Colon (tissue), 2 donors: ENCODE measurements around the gene UBQLN1.
"Not testable (repeated sequence)": the region's sequence is repeated elsewhere in the genome, so short reads cannot be mapped to it uniquely, and the experiment has no call there.

Source experiments
- FAIRE-seq: peaks from 2 replicates; lab custom pipeline; 2012; peaks lifted over from hg19 to GRCh38; lab: Jason Lieb, UNC
- donor health status: control.
- donor health status: control.

Gene UBQLN1

DNA sequence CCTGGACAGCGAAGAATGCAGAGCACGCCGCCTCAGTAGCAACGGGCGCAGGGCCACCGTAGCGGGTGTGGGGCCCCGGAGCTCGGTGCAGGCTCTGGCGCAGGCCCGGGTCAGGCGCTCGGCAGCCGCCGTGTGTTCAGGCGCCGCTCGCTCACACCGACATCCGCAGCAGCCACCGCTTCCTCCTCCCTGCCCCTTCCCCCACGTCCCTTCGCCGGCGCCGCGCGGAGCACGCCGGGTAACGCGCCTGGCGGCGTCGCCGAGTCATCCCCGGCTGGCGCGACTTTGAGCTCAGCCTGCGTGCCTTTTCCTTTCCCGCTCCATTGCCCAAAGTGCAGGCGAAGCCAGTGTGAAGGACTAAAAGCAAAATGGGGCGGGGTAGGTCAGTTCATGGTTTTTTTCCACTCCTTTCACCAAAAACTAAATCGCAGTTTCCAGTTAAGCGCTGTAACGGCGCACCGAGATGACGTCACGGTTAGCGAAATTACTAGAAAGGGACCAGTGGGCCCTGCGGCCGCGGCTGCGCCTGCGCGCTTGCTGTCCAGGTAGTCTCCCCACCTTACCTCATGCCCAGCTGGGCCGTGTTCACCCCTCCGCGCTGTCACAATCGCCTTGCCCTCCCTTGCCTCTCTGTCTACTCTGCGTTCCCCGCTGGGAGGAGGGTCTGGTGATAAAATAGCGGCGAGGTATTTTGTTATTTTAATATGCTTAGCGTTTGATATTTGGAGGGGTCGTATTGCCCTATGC lies at the start of gene UBQLN1:
TSS of gene UBQLN1 (minus strand) at position 191 of the 747 bp plus-strand sequence. CDS start 279 bp downstream, outside the sequence.
- FAIRE-seq = no peak

DNA sequence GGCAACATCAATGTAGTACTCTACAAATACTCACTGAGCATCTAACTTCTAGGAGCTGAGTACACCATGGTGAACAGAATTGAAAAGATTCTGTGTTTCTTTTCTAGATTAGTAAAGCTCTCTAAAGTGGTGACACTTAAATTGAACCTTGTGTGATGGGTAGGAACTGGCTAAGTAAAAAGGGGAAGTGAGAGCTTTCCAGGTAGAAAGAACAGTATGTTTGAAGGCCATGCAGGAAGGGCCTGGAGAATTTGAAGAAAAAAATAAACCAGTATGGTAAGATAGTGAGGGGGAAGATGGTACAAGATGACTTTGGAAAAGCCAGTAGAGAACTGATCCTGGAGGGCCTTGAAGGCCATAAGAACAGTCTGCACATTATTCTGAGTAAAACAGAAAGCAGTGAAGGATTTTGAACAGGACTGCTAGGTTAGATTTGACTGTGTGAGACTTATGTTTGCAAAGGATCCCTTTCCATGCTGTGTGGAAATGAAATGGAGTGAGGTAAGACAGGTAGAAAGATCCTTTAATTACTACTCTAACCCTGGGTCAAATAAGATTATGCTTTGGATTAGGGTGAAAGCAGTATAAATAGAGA lies 46.7 kb upstream of the UBQLN1 start:
- FAIRE-seq = no peak

DNA sequence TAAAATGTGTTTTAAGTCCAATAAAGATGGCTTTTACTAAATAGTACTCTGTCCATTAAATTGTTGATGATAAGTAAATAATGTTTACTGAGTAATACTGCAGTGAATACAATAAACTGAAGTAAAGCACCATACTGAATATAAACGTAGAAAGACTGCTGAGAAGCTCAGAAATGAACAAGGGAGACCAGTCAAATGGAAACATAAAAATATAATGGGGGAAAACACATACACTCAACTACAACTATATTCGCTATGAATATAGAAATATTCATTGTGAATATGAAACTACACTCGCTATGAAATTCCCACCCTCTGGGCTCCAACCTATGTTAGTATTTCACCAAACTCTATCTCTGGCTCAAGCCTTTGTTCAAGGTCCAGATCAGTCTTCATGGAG lies 41.9 kb upstream of the UBQLN1 start:
- no peak for FAIRE-seq

DNA sequence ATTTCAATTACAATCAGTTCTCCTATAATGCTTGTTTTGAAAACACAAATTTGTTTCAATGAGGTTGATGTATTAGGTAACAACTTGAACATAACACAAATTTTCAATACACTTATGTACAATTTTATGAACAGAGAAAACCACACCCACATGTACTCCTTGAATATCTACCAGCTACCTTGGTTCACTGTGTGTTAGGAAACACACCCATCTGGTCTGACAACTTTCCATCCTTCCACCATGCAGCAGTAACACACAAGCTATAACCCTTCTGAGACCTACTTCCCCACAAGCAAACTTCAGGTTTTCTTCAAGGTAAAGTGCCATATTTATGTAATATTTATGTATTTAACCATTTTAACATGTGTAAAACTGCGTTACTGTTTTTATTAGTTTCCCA lies 36.4 kb upstream of the UBQLN1 start:
- FAIRE-seq = no peak

GRCh38 chr9:83733739-83734138 lies 26.0 kb upstream of the UBQLN1 start:
- FAIRE-seq = no peak

- not testable (repeated sequence) for FAIRE-seq
Observed at GRCh38 chr9:83728591-83729368, 21.0 kb upstream of the UBQLN1 start.

GRCh38 chr9:83724436-83724835 lies 16.7 kb upstream of the UBQLN1 start:
- FAIRE-seq = no peak

DNA sequence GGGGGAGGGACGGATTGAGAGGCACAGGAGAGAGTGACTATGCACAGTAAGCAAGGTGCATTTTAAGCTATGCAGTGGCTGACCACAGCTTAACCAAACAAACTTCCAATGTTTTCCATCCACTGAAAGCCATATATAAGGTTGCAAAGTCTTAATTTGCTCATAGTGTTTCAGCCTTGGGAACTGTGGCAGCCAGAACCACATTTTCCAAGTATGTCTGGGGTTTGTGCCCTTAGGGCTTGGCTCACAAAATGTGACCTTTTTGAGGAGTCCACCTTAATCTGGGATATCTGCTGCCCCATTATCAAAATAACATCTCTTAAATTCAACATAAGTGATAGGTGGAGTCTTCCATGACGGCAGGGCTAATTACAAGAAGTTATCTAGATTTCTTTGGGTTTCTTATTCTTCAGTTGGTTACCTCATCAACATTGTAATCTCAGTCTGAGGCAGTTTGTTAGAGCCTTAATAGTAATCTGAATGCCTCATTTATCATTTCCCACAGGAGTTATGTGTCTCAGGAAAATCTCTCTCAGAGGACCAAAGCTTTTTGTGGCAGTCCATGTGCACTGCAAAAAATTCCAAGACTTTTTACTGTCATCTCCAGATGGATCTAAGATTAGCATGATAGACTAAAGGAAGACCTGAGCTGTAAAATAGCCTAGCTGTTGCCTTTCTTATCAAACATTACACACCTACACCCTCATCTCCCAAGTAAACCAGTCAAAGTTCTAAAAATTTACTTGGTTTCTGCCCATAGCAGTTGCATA lies 15.2 kb upstream of the UBQLN1 start:
- FAIRE-seq = no peak

GRCh38 chr9:83721509-83721908 lies 13.8 kb upstream of the UBQLN1 start:
- no peak for FAIRE-seq

DNA sequence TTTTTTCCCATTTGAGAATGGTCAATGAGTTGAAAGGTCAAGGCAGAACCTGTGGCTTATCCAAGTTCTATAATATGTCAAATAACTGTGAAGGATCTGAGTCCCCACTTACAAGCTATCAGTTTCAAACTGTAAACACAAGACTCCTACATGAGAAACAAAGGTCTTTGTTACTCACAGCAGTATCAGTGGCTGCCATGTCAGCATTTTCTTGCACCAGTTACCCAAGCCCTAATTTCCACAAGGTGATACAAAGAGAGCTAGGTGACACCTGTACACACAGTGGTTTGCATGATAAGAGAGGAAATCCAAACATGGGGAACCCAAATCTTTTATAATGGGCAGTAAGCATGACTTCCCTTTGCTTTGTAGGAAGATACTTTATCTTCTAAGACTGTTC lies 8.0 kb upstream of the UBQLN1 start:
- FAIRE-seq = no peak

GRCh38 chr9:83715221-83715620 lies 7.5 kb upstream of the UBQLN1 start:
- FAIRE-seq = no peak

- FAIRE-seq = no peak
Observed at GRCh38 chr9:83714329-83714728, 6.6 kb upstream of the UBQLN1 start.

DNA sequence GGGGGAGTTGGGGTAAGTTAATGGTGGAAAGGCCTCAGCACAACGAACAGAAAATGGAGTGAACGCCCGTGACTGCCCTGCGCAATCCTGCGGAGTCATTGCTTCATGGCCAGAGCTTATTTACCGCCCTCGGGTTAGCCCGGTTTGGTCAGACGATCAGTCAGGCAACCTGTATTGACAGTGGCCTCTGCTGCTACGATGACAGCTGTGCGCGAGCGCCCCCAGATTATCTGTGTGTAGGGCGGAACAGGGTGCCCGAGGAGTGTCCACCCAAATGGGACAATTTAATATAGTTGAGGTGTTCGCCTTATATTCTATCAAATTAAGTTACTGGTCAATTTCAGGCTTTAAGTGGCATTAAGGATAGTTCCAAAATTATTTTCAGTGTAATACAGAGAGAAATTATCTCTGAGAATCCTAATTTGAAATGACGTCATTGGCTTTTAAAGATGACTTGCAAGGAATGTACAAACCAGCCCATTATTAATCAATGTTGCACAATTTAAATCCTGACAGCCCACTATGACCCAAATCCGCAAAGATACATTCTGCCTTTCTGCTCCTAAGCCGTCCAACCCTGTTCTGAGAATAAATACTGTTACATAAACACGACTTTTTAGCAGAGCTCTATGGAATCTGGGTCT lies 879 bp upstream of the UBQLN1 start:
- FAIRE-seq = no peak

DNA sequence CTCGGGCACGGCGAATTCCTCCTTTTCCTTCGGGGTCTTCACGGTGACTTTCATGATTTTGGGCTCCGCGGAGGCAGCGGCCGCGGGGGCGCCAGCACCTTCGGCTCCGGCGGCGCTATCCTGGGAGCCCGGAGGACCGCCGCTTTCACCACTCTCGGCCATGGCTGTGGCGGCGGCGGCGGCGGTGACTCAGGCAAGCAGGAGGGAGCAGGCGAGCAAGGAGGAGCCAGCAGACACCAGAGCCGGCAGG lies 315 bp downstream of the UBQLN1 start:
- FAIRE-seq = no peak

- FAIRE-seq = no peak
Observed at GRCh38 chr9:83706676-83707517, 861 bp downstream of the UBQLN1 start.

- FAIRE-seq = not testable (repeated sequence)
Observed at GRCh38 chr9:83705219-83705651, 2.5 kb downstream of the UBQLN1 start.

DNA sequence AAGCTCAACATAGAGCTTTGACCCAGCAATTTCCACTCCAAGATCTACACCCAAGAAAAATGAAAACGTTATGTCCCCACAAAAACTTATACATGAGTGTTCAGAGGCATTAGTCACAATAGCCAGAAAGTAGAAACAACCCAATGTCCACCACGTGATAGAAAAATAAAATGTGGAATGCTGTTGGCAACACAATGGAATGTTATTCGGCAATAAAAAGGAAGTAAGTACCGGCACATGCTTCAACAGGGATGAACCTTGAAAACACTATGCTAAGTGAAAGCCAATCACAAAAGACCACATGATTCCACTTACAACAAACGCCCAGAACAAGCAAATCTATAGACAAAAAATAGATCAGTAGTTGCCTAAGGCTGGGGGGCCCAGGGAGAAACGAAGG lies 6.0 kb downstream of the UBQLN1 start:
- no peak for FAIRE-seq

GRCh38 chr9:83701286-83701685 lies 6.5 kb downstream of the UBQLN1 start:
- no peak for FAIRE-seq

GRCh38 chr9:83699615-83700014 lies 8.1 kb downstream of the UBQLN1 start:
- no peak for FAIRE-seq

DNA sequence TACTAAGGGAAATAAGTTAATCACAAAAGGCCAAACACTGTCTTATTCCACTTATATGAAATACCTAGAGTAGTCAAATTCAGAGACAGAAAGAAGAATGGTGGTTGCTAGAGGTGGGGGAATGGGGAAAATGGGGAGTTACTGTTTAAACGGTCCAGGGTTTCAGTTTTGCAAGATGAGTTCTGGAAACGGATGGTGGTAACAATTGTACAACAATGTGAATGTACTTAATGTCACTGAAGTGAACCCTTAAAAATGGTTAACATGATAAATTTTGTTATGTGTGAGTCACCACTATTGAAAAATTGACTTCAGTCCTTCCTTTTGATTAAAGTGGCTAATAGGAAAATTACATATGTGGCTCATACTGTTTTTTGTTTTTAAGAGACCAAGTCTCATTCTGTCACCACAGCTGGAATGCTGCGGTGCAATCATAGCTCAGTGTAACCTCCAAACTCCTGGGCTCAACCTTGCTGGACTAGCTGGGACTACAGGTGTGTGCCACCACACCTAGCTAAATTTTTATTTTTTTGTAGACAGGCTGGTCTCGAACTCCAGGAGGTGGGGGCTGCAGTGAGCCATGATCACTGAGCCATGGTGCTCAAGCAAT lies 8.7 kb downstream of the UBQLN1 start:
- FAIRE-seq = no peak

- no peak for FAIRE-seq
Observed at GRCh38 chr9:83691492-83691891, 16.3 kb downstream of the UBQLN1 start.
